Body of pancreas (tissue), 4 donors: ENCODE measurements around the gene LITAF. TPM values are rescaled to one million over a fixed set of nuclear protein-coding genes. Genes with fewer than 3 reads are reported as not detected.
A peak's percentile ranks its signal among the peaks of the same experiment; 100 is the strongest.
"Not testable (repeated sequence)": the region's sequence is repeated elsewhere in the genome, so short reads cannot be mapped to it uniquely, and the experiment has no call there.

Experiments
- ATAC-seq: fragments of 150-250 bp; one replicate; pipeline ENCODE4 v1.9.1; 2016
- DNase-seq, 4 donors: peaks; one replicate each; pipeline ENCODE4 v3.0.0-alpha.2; 2019
- H3K27ac ChIP-seq, 4 donors: fragments of 200-600 bp; sonication (generic); 1 replicate in 3 of 4; 2 replicates in 1 of 4; pipeline versions ENCODE4 v1.5.1 to v1.6.1; 2016 to 2019; ENCODE audit warnings: mild to moderate bottlenecking in 1 of 4, mixed read lengths in 1 of 4, moderate library complexity in 1 of 4
- H3K27me3 ChIP-seq, 2 donors: fragments of 200-600 bp; sonication (generic); one replicate each; pipeline ENCODE4 v1.6.0; 2016; ENCODE audit warnings: mild to moderate bottlenecking in 1 of 2
- H3K36me3 ChIP-seq, 2 donors: fragments of 200-600 bp; sonication (generic); replicated peaks in 1 of 2; 2 replicates each; pipeline ENCODE4 v1.5.1; 2016; ENCODE audit warnings: low read depth in 2 of 2; ENCODE audit not compliant: insufficient read depth in 1 of 2
- H3K4me1 ChIP-seq: fragments of 200-600 bp; sonication (generic); one replicate; pipeline ENCODE4 v1.6.0; 2016
- H3K4me3 ChIP-seq, 2 donors: fragments of 200-600 bp; sonication (generic); 1 replicate in 1 of 2; 2 replicates in 1 of 2; pipeline ENCODE4 v1.5.1; 2016 to 2019
- H3K9me3 ChIP-seq, 3 donors: fragments of 200-600 bp; sonication (generic); 1 replicate in 2 of 3; 2 replicates in 1 of 3; pipeline ENCODE4 v1.5.1; 2016
- CTCF ChIP-seq, 7 experiments: fragments of 450-650 bp in 4 of 7; fragments of 200-600 bp in 3 of 7; sonication (generic) in 3 of 7; IDR thresholded peaks; one replicate each; pipeline ENCODE4 v1.5.1; 2016 to 2019; ENCODE audit warnings: antibody characterized with exemption in 7 of 7
- POLR2A ChIP-seq, 3 donors: fragments of 450-650 bp; IDR thresholded peaks; one replicate each; pipeline ENCODE4 v1.6.1; 2016; ENCODE audit warnings: antibody characterized with exemption in 3 of 3, mild to moderate bottlenecking in 2 of 3
- WGBS, 2 donors: methylation state at CpG; one replicate each; pipeline ENCODE4 v1.1.5; 2017; 5-methylcytosine and 5-hydroxymethylcytosine counted together
- intact Hi-C: fragments of 100-400 bp; cut with DNase I; formaldehyde crosslinking; loops from one replicate; pipeline ENCODE4 v1.15.1; 2023
- total RNA-seq, 2 donors: library from RNA; depleted of rRNA; stranded (reverse); fragments of >200 nt; gene quantifications; one replicate each; pipeline ENCODE4 v1.1.0, GENCODE V29; 2016

Gene LITAF
- total RNA-seq, 2 donors from 2014 or later: 24.9 to 25.7 TPM

GRCh38 chr16:11562411-11562810, 24.3 kb downstream of the LITAF start:
- H3K4me3 ChIP-seq: no peak overlapping the region
- no peaks in the 10 kb centered on the region for H3K9me3 ChIP-seq
- peaks cover 53% of the 10 kb centered on the region for H3K4me1 ChIP-seq
- peak overlapping the region in 3 of 4 donors; percentile 17 to 59 (median 50) for H3K27ac ChIP-seq
- DNase-seq (no peak), ATAC-seq (no peak)
- H3K27me3 ChIP-seq: no peaks in the 10 kb centered on the region
- no peak for TF ChIP-seq POLR2A (IDR thresholded peaks at IDR 0.05)
- no peak for TF ChIP-seq CTCF (IDR thresholded peaks at IDR 0.05)
- 89 to 91% methylated on average over 7 of the region's 7 CpGs for WGBS, 2 donors
- no peaks in the 10 kb centered on the region for H3K36me3 ChIP-seq
- intact Hi-C loops: no loop called here

- DNase-seq (no peak), ATAC-seq (no peak)
- no peak for TF ChIP-seq CTCF (IDR thresholded peaks at IDR 0.05)
- Histone ChIP-seq H3K27me3 (no peaks in the 10 kb centered on the region), H3K36me3 (no peaks in the 10 kb centered on the region), H3K4me1 (peaks cover 56% of the 10 kb centered on the region), H3K4me3 (no peak overlapping the region), H3K27ac (peak overlapping the region in 3 of 4 donors; percentile 15 to 50 (median 41)), H3K9me3 (no peaks in the 10 kb centered on the region)
- 84 to 93% methylated on average over 2 to 3 of the region's 3 CpGs for WGBS, 2 donors
- intact Hi-C loops: no loop called here
These were observed 24.9 kb downstream of the LITAF start for GRCh38 chr16:11561856-11562255.

GRCh38 chr16:11561454-11561805, 25.3 kb downstream of the LITAF start:
- Histone ChIP-seq H3K9me3 (no peaks in the 10 kb centered on the region), H3K4me1 (peaks cover 56% of the 10 kb centered on the region), H3K4me3 (no peak overlapping the region), H3K27me3 (no peaks in the 10 kb centered on the region), H3K27ac (peak overlapping the region in 3 of 4 donors; percentile 15 to 50 (median 41)), H3K36me3 (no peaks in the 10 kb centered on the region)
- 66 to 69% methylated on average over 4 of the region's 4 CpGs for WGBS, 2 donors
- DNase-seq (no peak), ATAC-seq (no peak)
- intact Hi-C loops: no loop called here
- TF ChIP-seq CTCF (IDR thresholded peaks at IDR 0.05) (no peak), POLR2A (IDR thresholded peaks at IDR 0.05) (no peak)

GRCh38 chr16:11560701-11561453, 25.8 kb downstream of the LITAF start:
- Histone ChIP-seq H3K27me3 (no peaks in the 10 kb centered on the region), H3K4me1 (peaks cover 56% of the 10 kb centered on the region), H3K27ac (peak overlapping the region in 3 of 4 donors; percentile 15 to 50 (median 21)), H3K36me3 (peaks cover 0 to 4% of the 10 kb centered on the region in 2 donors), H3K4me3 (no peak overlapping the region), H3K9me3 (no peaks in the 10 kb centered on the region)
- TF ChIP-seq POLR2A (IDR thresholded peaks at IDR 0.05): no peak
- no peak for TF ChIP-seq CTCF (IDR thresholded peaks at IDR 0.05)
- 69 to 70% methylated on average over 21 of the region's 21 CpGs for WGBS, 2 donors
- no peak for ATAC-seq
- peak in 1 of 4 donors; percentile 31 for DNase-seq
- intact Hi-C loops: no loop called here

GRCh38 chr16:11558308-11558823, 28.4 kb downstream of the LITAF start:
- intact Hi-C loops: not testable (repeated sequence)
- 75 to 79% methylated on average over 6 of the region's 6 CpGs for WGBS, 2 donors
- H3K27ac ChIP-seq: peak overlapping the region; percentile 19 to 74 (median 54)

More at GRCh38 chr16:11558308-11558823, 28.4 kb downstream of the LITAF start:
- DNase-seq, H3K9me3 ChIP-seq, ATAC-seq, H3K27me3 ChIP-seq, H3K36me3 ChIP-seq, H3K4me3 ChIP-seq: not testable (repeated sequence)
- peaks cover 61% of the 10 kb centered on the region for H3K4me1 ChIP-seq
